GM12872 (cell line): ENCODE measurements around the gene ABAT.

Experiments
- CTCF ChIP-seq: IDR thresholded peaks from 3 replicates; pipeline ENCODE4 v1.5.1; 2011; ENCODE audit warnings: low read depth, mild to moderate bottlenecking, low read length, moderate library complexity; ENCODE audit not compliant: insufficient read depth

The ABAT gene

GRCh38 chr16:8761078-8761477 is 86.7 kb downstream of the ABAT start:
- TF ChIP-seq CTCF: no peak

- TF ChIP-seq CTCF: no peak
These were observed 87.8 kb downstream of the ABAT start for GRCh38 chr16:8762254-8762653.

GRCh38 chr16:8763083-8763482 is 88.7 kb downstream of the ABAT start:
- TF ChIP-seq CTCF: no peak

- no peak for TF ChIP-seq CTCF
These were observed 89.5 kb downstream of the ABAT start for GRCh38 chr16:8763899-8764298.

- no peak for TF ChIP-seq CTCF
These were observed 90.3 kb downstream of the ABAT start for GRCh38 chr16:8764525-8765250.

- no peak for TF ChIP-seq CTCF
These were observed 92.8 kb downstream of the ABAT start for GRCh38 chr16:8767176-8767575.

GRCh38 chr16:8768283-8768682 is 93.9 kb downstream of the ABAT start:
- no peak for TF ChIP-seq CTCF
